HepG2 (cell line): ENCODE data around the gene GRK3. TPM values are rescaled to one million over a fixed set of nuclear protein-coding genes. Genes with fewer than 3 reads are reported as not detected.
A peak's percentile ranks its signal among the peaks of the same experiment; 100 is the strongest.
"Not testable (repeated sequence)": the region's sequence is repeated elsewhere in the genome, so short reads cannot be mapped to it uniquely, and the experiment has no call there.

ENCODE experiments used
- ATAC-seq: fragments of 200-7000 bp; cut with Tn5 transposase; 3 replicates; pipeline ENCODE4 v1.9.1; 2020; ENCODE audit warnings: mild to moderate bottlenecking, moderate library complexity
- BruUV-seq: library from RNA; stranded (reverse); fragments of 400-500 nt; replicated peaks from 2 replicates; lab custom pipeline; 2021; lab: Mats Ljungman, UMichigan
- CTCF ChIA-PET: fragments of 300-600 bp; formaldehyde crosslinking; extraction: SDS; loops from one replicate; lab custom pipeline; 2021; ENCODE audit warnings: low total read pairs, inconsistent platforms, low intra/inter-chr PET ratio; lab: Yijun Ruan, JAX
- POLR2A ChIA-PET: fragments of 350-600 bp; sonication (Branson Sonifier 250); formaldehyde crosslinking; loops from one replicate; lab custom pipeline; 2020; ENCODE audit warnings: antibody characterized with exemption, inconsistent platforms; lab: Yijun Ruan, JAX
- DNase-seq: peaks from one replicate; pipeline ENCODE4 v3.0.0-alpha.2; 2015; ENCODE audit warnings: low spot score
- FAIRE-seq: peaks from 3 replicates; lab custom pipeline; 2011; peaks lifted over from hg19 to GRCh38; lab: Jason Lieb, UNC
- H2AFZ ChIP-seq: one replicate; pipeline ENCODE4 v1.6.1; 2011; ENCODE audit warnings: low read length, inconsistent platforms
- H3K27ac ChIP-seq: fragments of 300-600 bp; 3 replicates; pipeline ENCODE4 v1.8.0; 2011; ENCODE audit warnings: mixed run types, mild to moderate bottlenecking, mixed read lengths, low read length, inconsistent platforms; ENCODE audit not compliant: insufficient read depth; ENCODE audit errors: extremely low read length
- H3K27me3 ChIP-seq, 2 experiments: fragments of 200-600 bp in 1 of 2; 2 replicates in 1 of 2; 3 replicates in 1 of 2; pipeline versions ENCODE4 v1.6.0 to v1.8.0; 2011; ENCODE audit warnings: low read length in 2 of 2, mild to moderate bottlenecking in 2 of 2, moderate library complexity in 2 of 2, inconsistent platforms in 1 of 2; ENCODE audit not compliant: insufficient read depth in 2 of 2, control insufficient read depth in 1 of 2
- H3K36me3 ChIP-seq, 2 experiments: fragments of 200-600 bp in 1 of 2; replicated peaks in 1 of 2; 2 replicates in 1 of 2; 3 replicates in 1 of 2; pipeline versions ENCODE4 v1.5.1 to v1.8.0; 2011; ENCODE audit warnings: low read length in 2 of 2, inconsistent platforms in 1 of 2; ENCODE audit not compliant: insufficient read depth in 2 of 2, control insufficient read depth in 1 of 2
- H3K4me1 ChIP-seq: 2 replicates; pipeline ENCODE4 v1.5.1; 2012; ENCODE audit warnings: low read length, inconsistent platforms; ENCODE audit not compliant: insufficient read depth
- H3K4me2 ChIP-seq: 2 replicates; pipeline ENCODE4 v1.6.0; 2011; ENCODE audit warnings: low read depth, low read length, inconsistent platforms
- H3K4me3 ChIP-seq, 3 experiments: fragments of 200-600 bp in 1 of 3; sonication (generic), shearing (Covaris generic) in 1 of 3; replicated peaks in 1 of 3; 2 replicates each; pipeline ENCODE4 v1.5.1; 2011 to 2016; ENCODE audit warnings: low read length in 3 of 3, inconsistent platforms in 2 of 3, low read depth in 2 of 3, mild to moderate bottlenecking in 2 of 3, control low read depth in 1 of 3, mixed read lengths in 1 of 3; ENCODE audit not compliant: insufficient read depth in 1 of 3
- H3K79me2 ChIP-seq: one replicate; pipeline ENCODE4 v1.6.1; 2011; ENCODE audit warnings: low read length, inconsistent platforms; ENCODE audit not compliant: insufficient read depth
- H3K9ac ChIP-seq: 2 replicates; pipeline ENCODE4 v1.6.0; 2011; ENCODE audit warnings: mild to moderate bottlenecking, low read depth, low read length, inconsistent platforms; ENCODE audit not compliant: insufficient read depth
- H3K9me3 ChIP-seq: 2 replicates; pipeline ENCODE4 v1.5.1; 2012; ENCODE audit warnings: mild to moderate bottlenecking, low read length
- H4K20me1 ChIP-seq: 2 replicates; pipeline ENCODE4 v1.6.0; 2011; ENCODE audit warnings: inconsistent platforms, mild to moderate bottlenecking, low read length, moderate library complexity; ENCODE audit not compliant: insufficient read depth
- ATAD3A ChIP-seq: sonication (generic); formaldehyde crosslinking; IDR thresholded peaks from 2 replicates; pipeline ENCODE4 v1.4.0; 2020; ENCODE audit warnings: missing genetic modification reagents
- FOSL2 ChIP-seq: sonication (generic); formaldehyde crosslinking; IDR thresholded peaks from 2 replicates; pipeline ENCODE4 v1.4.0; 2020; ENCODE audit warnings: missing genetic modification reagents
- FOXK1 ChIP-seq: sonication (generic); formaldehyde crosslinking; IDR thresholded peaks from 2 replicates; pipeline ENCODE4 v1.4.0; 2020; ENCODE audit warnings: low read depth, missing genetic modification reagents, borderline replicate concordance
- GLMP ChIP-seq: sonication (generic); formaldehyde crosslinking; IDR thresholded peaks from 2 replicates; pipeline ENCODE4 v1.9.0; 2021; ENCODE audit warnings: missing genetic modification reagents, mild to moderate bottlenecking, borderline replicate concordance
- NBN ChIP-seq: fragments of 450-650 bp; conservative IDR thresholded peaks from 2 replicates; pipeline ENCODE4 v1.6.1; 2017
- NCOA5 ChIP-seq: sonication (generic); formaldehyde crosslinking; IDR thresholded peaks from 2 replicates; pipeline ENCODE4 v1.4.0; 2020; ENCODE audit warnings: missing genetic modification reagents
- ZNF652 ChIP-seq: IDR thresholded peaks from 2 replicates; pipeline ENCODE4 v1.6.1; 2016; ENCODE audit warnings: low read depth, borderline replicate concordance
- ZNF674 ChIP-seq: sonication (generic); formaldehyde crosslinking; IDR thresholded peaks from 2 replicates; pipeline ENCODE4 v1.5.0; 2020; ENCODE audit warnings: low read depth, mild to moderate bottlenecking, missing genetic modification reagents
- ZNF749 ChIP-seq: sonication (generic); formaldehyde crosslinking; IDR thresholded peaks from 2 replicates; pipeline ENCODE4 v1.8.0; 2022; ENCODE audit warnings: mild to moderate bottlenecking, missing genetic modification reagents, moderate library complexity, borderline replicate concordance
- WGBS: methylation state at CpG from one replicate; pipeline ENCODE4 v1.1.6; 2017; ENCODE audit warnings: low lambda C conversion rate; 5-methylcytosine and 5-hydroxymethylcytosine counted together
- in situ Hi-C: cut with HindIII; loops from 2 replicates; pipeline ENCODE4 v1.10.0; 2017; ENCODE audit warnings: low pct_unique_long_range_greater_than_20kb; ENCODE audit not compliant: extremely low pct_ligation_motif_present
- intact Hi-C: fragments of 100-400 bp; cut with micrococcal nuclease; formaldehyde crosslinking; loops from one replicate; pipeline ENCODE4 v1.10.0; 2022; ENCODE audit not compliant: unreplicated experiment
- polyA plus RNA-seq, 8 experiments: library from polyadenylated mRNA; depleted of rRNA in 3 of 8; stranded (reverse) in 7 of 8; unstranded in 1 of 8; fragments of >200 nt; fragmentation: Illumina TruSeq in 4 of 8; extraction: Trizol in 4 of 8; gene quantifications; 2 replicates each; pipeline versions ENCODE4 v1.2.1 to v1.2.3, GENCODE V29; 2011 to 2016; ENCODE audit warnings: low read depth in 4 of 8, missing spikeins in 1 of 8, mixed read lengths in 1 of 8; ENCODE audit not compliant: insufficient read depth in 1 of 8
- total RNA-seq, 5 experiments: library from RNA; depleted of rRNA; stranded (reverse); fragments of >200 nt; fragmentation: Illumina TruSeq; extraction: Trizol; gene quantifications; 2 replicates each; pipeline ENCODE4 v1.2.3, GENCODE V29; 2016; ENCODE audit warnings: low read depth in 1 of 5
- TF ChIP-seq, protein P1 (sequence below): sonication (generic); formaldehyde crosslinking; IDR thresholded peaks from 2 replicates; pipeline ENCODE4 v1.5.1; 2020; ENCODE audit warnings: mild to moderate bottlenecking, missing genetic modification reagents, moderate library complexity

GRK3 gene
- total and polyA plus RNA-seq, 2 of the 13 experiments (the other 11 are each of a cell fraction or from before 2014, with no cell fraction given) = 8.5 to 16.7 TPM

DNA sequence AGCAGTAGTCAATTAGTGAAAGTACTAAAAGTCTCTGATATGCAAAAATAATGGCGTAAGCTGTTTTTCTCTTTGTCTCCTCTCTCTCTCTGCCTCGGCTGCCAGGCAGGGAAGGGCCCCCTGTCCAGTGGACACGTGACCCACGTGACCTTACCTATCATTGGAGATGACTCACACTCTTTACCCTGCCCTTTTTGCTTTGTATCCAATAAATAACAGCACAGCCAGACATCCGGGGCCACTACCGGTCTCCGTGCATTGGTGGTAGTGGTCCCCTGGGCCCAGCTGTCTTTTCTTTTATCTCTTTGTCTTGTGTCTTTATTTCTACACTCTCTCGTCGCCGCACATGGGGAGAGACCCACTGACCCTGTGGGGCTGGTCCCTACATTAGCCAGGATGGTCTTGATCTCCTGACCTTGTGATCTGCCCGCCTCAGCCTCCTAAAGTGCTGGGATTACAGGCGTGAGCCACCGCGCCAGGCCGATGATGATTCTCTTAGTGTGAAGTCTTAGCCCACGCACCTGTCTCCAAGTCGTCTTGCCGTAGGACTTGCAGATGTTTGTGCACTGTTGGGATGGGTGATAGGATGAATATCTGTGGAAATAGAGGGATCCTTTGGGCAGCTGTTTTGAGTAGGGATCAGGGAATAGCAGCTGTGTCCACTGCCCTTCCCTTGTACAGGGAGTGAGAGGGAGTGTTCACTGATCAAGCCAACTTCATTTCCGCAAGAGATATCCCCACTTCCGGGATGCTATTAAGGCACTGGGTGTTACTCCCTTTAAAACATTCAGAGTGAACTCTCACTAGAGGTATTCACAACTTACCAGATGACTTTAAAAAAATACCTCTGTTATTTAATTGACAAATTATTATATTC is 61.5 kb downstream of the GRK3 start:
- Histone ChIP-seq H4K20me1 (peaks cover 14% of the 10 kb centered on the region; the same call in 1 of the 2 replicates), H3K4me1 (peaks cover 17% of the 10 kb centered on the region)
- H3K4me2 ChIP-seq, H3K27me3 ChIP-seq, in situ Hi-C loops, H3K36me3 ChIP-seq, CTCF ChIA-PET, H2AFZ ChIP-seq, H3K9ac ChIP-seq, H3K9me3 ChIP-seq, DNase-seq, H3K79me2 ChIP-seq, FAIRE-seq, BruUV-seq, intact Hi-C loops, POLR2A ChIA-PET, H3K27ac ChIP-seq, H3K4me3 ChIP-seq, ATAC-seq: not testable (repeated sequence)
- 97% methylated on average over 20 of the region's 20 CpGs for WGBS
- TF ChIP-seq FOSL2 (CRISPR knock-in tag) = 0 out of 2 replicates have a peak, but pooled peaks have one; percentile 19

DNA sequence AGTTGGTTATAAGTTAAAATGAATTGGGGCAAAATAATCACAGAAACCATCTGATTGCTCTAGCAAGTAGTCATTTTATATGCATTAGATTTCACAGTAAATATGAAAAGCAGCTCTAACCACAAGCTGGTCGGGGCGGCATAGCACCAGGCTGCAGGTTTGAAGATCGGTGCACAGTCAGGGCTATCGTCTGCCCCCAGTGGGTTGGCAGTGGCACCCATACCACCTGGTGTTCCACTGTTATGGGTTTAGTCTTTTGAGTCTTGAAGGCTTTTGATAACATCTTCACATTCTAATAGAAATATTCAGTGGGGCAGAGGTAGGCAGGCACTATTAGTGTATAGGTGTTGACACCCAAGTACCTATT is 62.1 kb downstream of the GRK3 start:
- H3K79me2 ChIP-seq = no peaks in the 10 kb centered on the region
- 100% methylated on average over 2 of the region's 4 CpGs for WGBS
- ATAC-seq = no peak
- DNase-seq = no peak
- POLR2A ChIA-PET = no interaction called here
- H3K9ac ChIP-seq = no peak overlapping the region
- peaks cover 14% of the 10 kb centered on the region; the same call in 1 of the 2 replicates for H4K20me1 ChIP-seq
- H3K4me3 ChIP-seq = no peak overlapping the region
- H3K4me1 ChIP-seq = peaks cover 17% of the 10 kb centered on the region
- no peaks in the 10 kb centered on the region for H3K36me3 ChIP-seq
- in situ Hi-C loops (no loop called here), intact Hi-C loops (no loop called here)
- H3K4me2 ChIP-seq = no peak overlapping the region
- BruUV-seq = no TSS peak
- H3K9me3 ChIP-seq = no peaks in the 10 kb centered on the region
- H3K27me3 ChIP-seq = no peaks in the 10 kb centered on the region
- CTCF ChIA-PET = no interaction called here
- FAIRE-seq = no peak
- no peak overlapping the region for H2AFZ ChIP-seq
- H3K27ac ChIP-seq = no peak overlapping the region
- TF ChIP-seq ZNF674 (CRISPR knock-in tag) (no peak), NCOA5 (CRISPR knock-in tag) (no peak), NBN (no peak), ATAD3A (CRISPR knock-in tag) (no peak), ZNF749 (CRISPR knock-in tag) (no peak), FOXK1 (CRISPR knock-in tag) (no peak), ZNF652 (CRISPR knock-in tag) (no peak), GLMP (CRISPR knock-in tag) (no peak)
- TF ChIP-seq, protein P1, sequence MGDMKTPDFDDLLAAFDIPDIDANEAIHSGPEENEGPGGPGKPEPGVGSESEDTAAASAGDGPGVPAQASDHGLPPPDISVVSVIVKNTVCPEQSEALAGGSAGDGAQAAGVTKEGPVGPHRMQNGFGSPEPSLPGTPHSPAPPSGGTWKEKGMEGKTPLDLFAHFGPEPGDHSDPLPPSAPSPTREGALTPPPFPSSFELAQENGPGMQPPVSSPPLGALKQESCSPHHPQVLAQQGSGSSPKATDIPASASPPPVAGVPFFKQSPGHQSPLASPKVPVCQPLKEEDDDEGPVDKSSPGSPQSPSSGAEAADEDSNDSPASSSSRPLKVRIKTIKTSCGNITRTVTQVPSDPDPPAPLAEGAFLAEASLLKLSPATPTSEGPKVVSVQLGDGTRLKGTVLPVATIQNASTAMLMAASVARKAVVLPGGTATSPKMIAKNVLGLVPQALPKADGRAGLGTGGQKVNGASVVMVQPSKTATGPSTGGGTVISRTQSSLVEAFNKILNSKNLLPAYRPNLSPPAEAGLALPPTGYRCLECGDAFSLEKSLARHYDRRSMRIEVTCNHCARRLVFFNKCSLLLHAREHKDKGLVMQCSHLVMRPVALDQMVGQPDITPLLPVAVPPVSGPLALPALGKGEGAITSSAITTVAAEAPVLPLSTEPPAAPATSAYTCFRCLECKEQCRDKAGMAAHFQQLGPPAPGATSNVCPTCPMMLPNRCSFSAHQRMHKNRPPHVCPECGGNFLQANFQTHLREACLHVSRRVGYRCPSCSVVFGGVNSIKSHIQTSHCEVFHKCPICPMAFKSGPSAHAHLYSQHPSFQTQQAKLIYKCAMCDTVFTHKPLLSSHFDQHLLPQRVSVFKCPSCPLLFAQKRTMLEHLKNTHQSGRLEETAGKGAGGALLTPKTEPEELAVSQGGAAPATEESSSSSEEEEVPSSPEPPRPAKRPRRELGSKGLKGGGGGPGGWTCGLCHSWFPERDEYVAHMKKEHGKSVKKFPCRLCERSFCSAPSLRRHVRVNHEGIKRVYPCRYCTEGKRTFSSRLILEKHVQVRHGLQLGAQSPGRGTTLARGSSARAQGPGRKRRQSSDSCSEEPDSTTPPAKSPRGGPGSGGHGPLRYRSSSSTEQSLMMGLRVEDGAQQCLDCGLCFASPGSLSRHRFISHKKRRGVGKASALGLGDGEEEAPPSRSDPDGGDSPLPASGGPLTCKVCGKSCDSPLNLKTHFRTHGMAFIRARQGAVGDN (CRISPR knock-in tag) = no peak
